ENCODE data around the gene KYNU. TPM values are rescaled to one million over a fixed set of nuclear protein-coding genes. Genes with fewer than 3 reads are reported as not detected.
A peak's percentile ranks its signal among the peaks of the same experiment; 100 is the strongest.

The KYNU gene
- total and polyA plus RNA-seq, 2 of the 13 experiments (the other 11 are each of a cell fraction or from before 2014, with no cell fraction given): 21.9 to 68.6 TPM

- POLR2A ChIA-PET: no interaction called here
Measured at GRCh38 chr2:142957144-142957543, 79.7 kb downstream of the KYNU start.

More at GRCh38 chr2:142957144-142957543, 79.7 kb downstream of the KYNU start:
- intact Hi-C loops (cut with micrococcal nuclease; ENCODE audit: unreplicated experiment): loop anchor here (5.0 kb wide), 1 partner anchor 40 kb away; no protein-coding TSS in a partner anchor
- Histone ChIP-seq H3K27me3 (ENCODE audit: control insufficient read depth in 1 of 2, insufficient read depth in 2 of 2, low read length in 2 of 2) (no peaks in the 10 kb centered on the region), H3K9ac (ENCODE audit: insufficient read depth, low read depth, low read length) (no peak overlapping the region), H3K27ac (ENCODE audit: extremely low read length, insufficient read depth, low read length) (no peak overlapping the region), H3K36me3 (replicated peaks in 1 of 2; ENCODE audit: control insufficient read depth in 1 of 2, insufficient read depth in 2 of 2, low read length in 2 of 2) (peaks cover 7 to 27% of the 10 kb centered on the region in 2 experiments), H3K4me1 (ENCODE audit: insufficient read depth, low read length) (peaks cover 19% of the 10 kb centered on the region), H3K4me2 (ENCODE audit: low read depth, low read length) (no peak overlapping the region), H3K4me3 (replicated peaks in 1 of 3; ENCODE audit: insufficient read depth in 1 of 3, low read depth in 2 of 3, low read length in 3 of 3) (no peak overlapping the region), H4K20me1 (ENCODE audit: insufficient read depth, low read length) (no peaks in the 10 kb centered on the region), H2AFZ (ENCODE audit: low read length) (no peak overlapping the region), H3K79me2 (ENCODE audit: insufficient read depth, low read length) (no peaks in the 10 kb centered on the region), H3K9me3 (ENCODE audit: low read length) (no peaks in the 10 kb centered on the region)
- WGBS (ENCODE audit: low lambda C conversion rate): 96% methylated on average over 1 of the region's 1 CpG
- CTCF ChIA-PET (ENCODE audit: low intra/inter-chr PET ratio, low total read pairs): no interaction called here
- TF ChIP-seq MAFF (IDR thresholded peaks at IDR 0.05; ENCODE audit: low read depth, low read length): peak; percentile 74; the same call in 1 of the 2 replicates
- peak; percentile 84 to 86 for TF ChIP-seq MAFK (conservative IDR thresholded peaks at IDR 0.05 in 1 of 2, IDR thresholded peaks at IDR 0.05 in 1 of 2; ENCODE audit: low read length in 2 of 2)
- TF ChIP-seq SNAPC4 (CRISPR knock-in tag; IDR thresholded peaks at IDR 0.05): no peak
- TF ChIP-seq ONECUT2 (CRISPR knock-in tag; IDR thresholded peaks at IDR 0.05): no peak
- no peak for TF ChIP-seq ZIK1 (CRISPR knock-in tag; IDR thresholded peaks at IDR 0.05; ENCODE audit: borderline replicate concordance, low read depth)
- TF ChIP-seq ZFP62 (CRISPR knock-in tag; IDR thresholded peaks at IDR 0.05): no peak
- in situ Hi-C loops (cut with HindIII; ENCODE audit: extremely low pct_ligation_motif_present, low pct_unique_long_range_greater_than_20kb): no loop called here
- ATAC-seq: no peak
- FAIRE-seq: no peak
- no peak for DNase-seq (ENCODE audit: low spot score)
- no TSS peak for BruUV-seq (replicated peaks)

All from HepG2 (cell line).